Peyer's patch (tissue), 4 donors: Measurements from ENCODE around the gene LINC00237.

ENCODE experiments used
- CTCF ChIP-seq, 6 experiments: fragments of 450-650 bp in 4 of 6; fragments of 200-600 bp in 2 of 6; sonication (generic) in 1 of 6; IDR thresholded peaks; one replicate each; pipeline ENCODE4 v1.5.1; 2017 to 2019; ENCODE audit warnings: antibody characterized with exemption in 6 of 6, mild to moderate bottlenecking in 3 of 6, moderate library complexity in 1 of 6
- POLR2A ChIP-seq, 2 donors: fragments of 450-650 bp; IDR thresholded peaks; one replicate each; pipeline ENCODE4 v1.5.1; 2017; ENCODE audit warnings: antibody characterized with exemption in 2 of 2, mild to moderate bottlenecking in 2 of 2, moderate library complexity in 2 of 2

- no peak for TF ChIP-seq POLR2A (IDR thresholded peaks at IDR 0.05)
- no peak for TF ChIP-seq CTCF (IDR thresholded peaks at IDR 0.05)
These were observed 18.0 kb upstream of the LINC00237 start for GRCh38 chr20:21124190-21124589.
